ENCODE data around the gene C2orf15.

- no peak for TF ChIP-seq CTCF (IDR thresholded peaks at IDR 0.05; ENCODE audit: low read depth, low read length, missing input control)
- no peak for TF ChIP-seq RAD21 (IDR thresholded peaks at IDR 0.05)
- no peak for TF ChIP-seq TAF1 (conservative IDR thresholded peaks at IDR 0.05)
- no peak for TF ChIP-seq YY1 (IDR thresholded peaks at IDR 0.05)
- TF ChIP-seq GABPA (IDR thresholded peaks at IDR 0.05 in 1 of 2, conservative IDR thresholded peaks at IDR 0.05 in 1 of 2): no peak
- TF ChIP-seq ZBTB33 (IDR thresholded peaks at IDR 0.05): no peak
- TF ChIP-seq SP1 (IDR thresholded peaks at IDR 0.05): no peak
Measured at GRCh38 chr2:99166218-99166617, 24.7 kb downstream of the C2orf15 start.

Data from liver (tissue), 3 donors.